Measurements from ENCODE around the gene PLP1.

DNA sequence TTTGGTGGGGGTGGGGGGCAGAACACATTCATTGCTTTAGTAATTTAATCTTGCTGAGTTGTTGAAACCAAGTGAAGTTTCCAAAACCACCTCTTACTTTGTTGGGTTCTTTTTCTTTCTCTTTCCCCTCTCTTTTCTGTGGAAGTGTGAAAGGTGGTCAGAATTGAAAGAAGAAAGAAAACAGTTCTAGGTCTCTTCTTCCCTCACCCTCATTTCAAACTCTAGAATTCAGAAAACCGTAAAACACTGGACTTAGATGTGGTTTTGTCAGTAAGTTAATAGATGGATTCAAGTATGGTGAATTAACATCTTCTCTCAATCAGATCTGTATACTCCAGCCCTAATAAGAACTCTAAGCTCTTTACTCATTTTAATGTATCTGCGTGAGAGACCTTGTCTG is 23.7 kb downstream of the PLP1 start:
- TF ChIP-seq POLR2AphosphoS5 (IDR thresholded peaks at IDR 0.05) (no peak), CTCF (IDR thresholded peaks at IDR 0.05) (no peak)
